PC-3 (cell line): ENCODE data around the gene CACUL1. TPM values are rescaled to one million over a fixed set of nuclear protein-coding genes. Genes with fewer than 3 reads are reported as not detected.

Experiments used
- ATAC-seq: fragments of 200-7000 bp; cut with Tn5 transposase; 2 replicates; pipeline ENCODE4 v1.9.1; 2020; ENCODE audit warnings: mild to moderate bottlenecking, moderate library complexity
- BruUV-seq: library from RNA; stranded (reverse); fragments of 400-500 nt; replicated peaks from 2 replicates; lab custom pipeline; 2021; lab: Mats Ljungman, UMichigan
- CTCF ChIA-PET: fragments of 300-600 bp; sonication (Branson Sonifier 250); formaldehyde crosslinking; loops from one replicate; lab custom pipeline; 2022; ENCODE audit warnings: antibody characterized with exemption; lab: Charles Lee
- POLR2A ChIA-PET: fragments of 300-600 bp; sonication (Branson Sonifier 250); formaldehyde crosslinking; loops from one replicate; lab custom pipeline; 2022; ENCODE audit warnings: antibody characterized with exemption; ENCODE audit not compliant: unreplicated experiment; lab: Charles Lee
- DNase-seq: peaks from one replicate; pipeline ENCODE4 v3.0.0-alpha.2; 2015
- H2AFZ ChIP-seq: fragments of 300-600 bp; sonication (generic); 2 replicates; pipeline ENCODE4 v1.6.0; 2016; ENCODE audit warnings: antibody characterized with exemption, low read length
- H3F3A ChIP-seq: fragments of 300-600 bp; sonication (generic); one replicate; pipeline ENCODE4 v1.6.0; 2017; ENCODE audit warnings: antibody characterized with exemption, low read length, control low read depth, mild to moderate bottlenecking; ENCODE audit not compliant: unreplicated experiment
- H3K27ac ChIP-seq: fragments of 300-600 bp; sonication (generic); 2 replicates; pipeline ENCODE4 v1.5.1; 2016; ENCODE audit warnings: mild to moderate bottlenecking, low read length
- H3K27me3 ChIP-seq: fragments of 300-600 bp; sonication (generic); 2 replicates; pipeline ENCODE4 v1.6.1; 2016; ENCODE audit warnings: low read length, mixed read lengths
- H3K36me3 ChIP-seq: fragments of 300-600 bp; sonication (generic); 2 replicates; pipeline ENCODE4 v1.6.1; 2016; ENCODE audit warnings: low read depth, mixed run types, low read length, mixed read lengths
- H3K4me1 ChIP-seq: fragments of 300-600 bp; sonication (generic); 2 replicates; pipeline ENCODE4 v1.5.1; 2016; ENCODE audit warnings: low read length; ENCODE audit not compliant: insufficient read depth
- H3K4me2 ChIP-seq: fragments of 300-600 bp; sonication (generic); 2 replicates; pipeline ENCODE4 v1.6.0; 2016; ENCODE audit warnings: low read length
- H3K4me3 ChIP-seq: fragments of 300-600 bp; sonication (generic); 2 replicates; pipeline ENCODE4 v1.5.1; 2016; ENCODE audit warnings: mild to moderate bottlenecking, low read length, mixed read lengths
- H3K79me2 ChIP-seq: fragments of 300-600 bp; sonication (generic); 2 replicates; pipeline ENCODE4 v1.6.1; 2017; ENCODE audit warnings: low read length, mixed read lengths
- H3K9ac ChIP-seq: fragments of 300-600 bp; sonication (generic); 2 replicates; pipeline ENCODE4 v1.6.0; 2016; ENCODE audit warnings: mild to moderate bottlenecking, low read length
- H3K9me2 ChIP-seq: fragments of 300-600 bp; sonication (generic); replicated peaks from 2 replicates; pipeline ENCODE4 v1.6.1; 2016; ENCODE audit warnings: mixed run types, low read length, mixed read lengths
- H3K9me3 ChIP-seq: fragments of 300-600 bp; sonication (generic); 2 replicates; pipeline ENCODE4 v1.6.1; 2016; ENCODE audit warnings: low read length, mixed read lengths
- H4K20me1 ChIP-seq: fragments of 300-600 bp; sonication (generic); 2 replicates; pipeline ENCODE4 v1.6.1; 2016; ENCODE audit warnings: low read length, mixed read lengths
- EZH2 ChIP-seq: fragments of 300-600 bp; sonication (generic); IDR thresholded peaks from one replicate; pipeline ENCODE4 v1.6.1; 2017; ENCODE audit warnings: antibody characterized with exemption, mild to moderate bottlenecking, low read length; ENCODE audit not compliant: unreplicated experiment
- EZH2phosphoT487 ChIP-seq: fragments of 300-600 bp; sonication (generic); IDR thresholded peaks from 2 replicates; pipeline ENCODE4 v1.6.1; 2018; ENCODE audit warnings: mild to moderate bottlenecking, antibody characterized with exemption, low read length, borderline replicate concordance
- intact Hi-C: fragments of 100-400 bp; cut with micrococcal nuclease; formaldehyde crosslinking; loops from 2 replicates; pipeline ENCODE4 v1.9.0; 2023
- total RNA-seq: library from RNA; depleted of rRNA; stranded (reverse); fragments of >200 nt; gene quantifications from 2 replicates; pipeline ENCODE4 v1.2.3, GENCODE V29; 2014
- TF ChIP-seq, protein P1 (sequence below): fragments of 300-600 bp; sonication (generic); conservative IDR thresholded peaks from 2 replicates; pipeline ENCODE4 v1.5.1; 2017; ENCODE audit warnings: antibody characterized with exemption, low read depth, mild to moderate bottlenecking, low read length

Gene CACUL1
- total RNA-seq, 1 experiment from 2014 or later, result 27.6 TPM

- no peak overlapping the region for H3K27ac ChIP-seq
- no peaks in the 10 kb centered on the region for H3K27me3 ChIP-seq
- no peak for ATAC-seq
- no peak for DNase-seq
- H3K79me2 ChIP-seq, result peaks cover 96% of the 10 kb centered on the region
- H3K9me2 ChIP-seq, result no peaks in the 10 kb centered on the region
- POLR2A ChIA-PET, result interaction anchor here (0.6 kb wide), 1 partner anchor 436 kb away, joined by 5 read pairs; no protein-coding TSS in a partner anchor
- no peak overlapping the region for H2AFZ ChIP-seq
- H3K9ac ChIP-seq, result no peak overlapping the region
- peaks cover 15% of the 10 kb centered on the region for H3K4me1 ChIP-seq
- H3F3A ChIP-seq, result no peaks in the 10 kb centered on the region
- no peaks in the 10 kb centered on the region for H3K9me3 ChIP-seq
- intact Hi-C loops, result no loop called here
- no peaks in the 10 kb centered on the region for H3K36me3 ChIP-seq
- H3K4me2 ChIP-seq, result peak overlapping the region; percentile 53
- CTCF ChIA-PET, result no interaction called here
- H3K4me3 ChIP-seq, result no peak overlapping the region
- BruUV-seq, result no TSS peak
- TF ChIP-seq, protein P1, sequence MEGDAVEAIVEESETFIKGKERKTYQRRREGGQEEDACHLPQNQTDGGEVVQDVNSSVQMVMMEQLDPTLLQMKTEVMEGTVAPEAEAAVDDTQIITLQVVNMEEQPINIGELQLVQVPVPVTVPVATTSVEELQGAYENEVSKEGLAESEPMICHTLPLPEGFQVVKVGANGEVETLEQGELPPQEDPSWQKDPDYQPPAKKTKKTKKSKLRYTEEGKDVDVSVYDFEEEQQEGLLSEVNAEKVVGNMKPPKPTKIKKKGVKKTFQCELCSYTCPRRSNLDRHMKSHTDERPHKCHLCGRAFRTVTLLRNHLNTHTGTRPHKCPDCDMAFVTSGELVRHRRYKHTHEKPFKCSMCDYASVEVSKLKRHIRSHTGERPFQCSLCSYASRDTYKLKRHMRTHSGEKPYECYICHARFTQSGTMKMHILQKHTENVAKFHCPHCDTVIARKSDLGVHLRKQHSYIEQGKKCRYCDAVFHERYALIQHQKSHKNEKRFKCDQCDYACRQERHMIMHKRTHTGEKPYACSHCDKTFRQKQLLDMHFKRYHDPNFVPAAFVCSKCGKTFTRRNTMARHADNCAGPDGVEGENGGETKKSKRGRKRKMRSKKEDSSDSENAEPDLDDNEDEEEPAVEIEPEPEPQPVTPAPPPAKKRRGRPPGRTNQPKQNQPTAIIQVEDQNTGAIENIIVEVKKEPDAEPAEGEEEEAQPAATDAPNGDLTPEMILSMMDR, result no peak
- no peak for TF ChIP-seq EZH2phosphoT487
- no peak for TF ChIP-seq EZH2
- 0 out of 2 replicates have a peak, but pooled peaks cover 16% of the 10 kb centered on the region for H4K20me1 ChIP-seq
These were observed 12.0 kb downstream of the CACUL1 start for GRCh38 chr10:118742782-118743181.

GRCh38 chr10:118742032-118742431 lies 12.7 kb downstream of the CACUL1 start:
- H3K36me3 ChIP-seq, result no peaks in the 10 kb centered on the region
- H3F3A ChIP-seq, result no peaks in the 10 kb centered on the region
- ATAC-seq (peak; percentile 58), DNase-seq (peak; percentile 47)
- CTCF ChIA-PET, result no interaction called here
- POLR2A ChIA-PET, result no interaction called here
- BruUV-seq, result no TSS peak
- peaks cover 96% of the 10 kb centered on the region for H3K79me2 ChIP-seq
- intact Hi-C loops, result no loop called here
- 0 out of 2 replicates have a peak, but pooled peaks cover 18% of the 10 kb centered on the region for H4K20me1 ChIP-seq
- H3K9me3 ChIP-seq, result no peaks in the 10 kb centered on the region
- no peak overlapping the region; the same call in 1 of the 2 replicates for H3K4me3 ChIP-seq
- no peak overlapping the region for H3K9ac ChIP-seq
- H2AFZ ChIP-seq, result no peak overlapping the region
- no peak overlapping the region; the same call in 1 of the 2 replicates for H3K27ac ChIP-seq
- H3K27me3 ChIP-seq, result no peaks in the 10 kb centered on the region
- no peaks in the 10 kb centered on the region for H3K9me2 ChIP-seq
- TF ChIP-seq EZH2 (no peak), EZH2phosphoT487 (no peak)
- TF ChIP-seq, protein P1, result no peak
- peak overlapping the region; percentile 53 for H3K4me2 ChIP-seq
- peaks cover 15% of the 10 kb centered on the region for H3K4me1 ChIP-seq

GRCh38 chr10:118738406-118738805 lies 16.4 kb downstream of the CACUL1 start:
- H3K4me1 ChIP-seq, result peaks cover 15% of the 10 kb centered on the region
- ChIA-PET CTCF (no interaction called here), POLR2A (no interaction called here)
- H3K9me3 ChIP-seq, result no peaks in the 10 kb centered on the region
- H3F3A ChIP-seq, result no peaks in the 10 kb centered on the region
- no peak for ATAC-seq
- H3K9me2 ChIP-seq, result no peaks in the 10 kb centered on the region
- H3K36me3 ChIP-seq, result no peaks in the 10 kb centered on the region
- BruUV-seq, result no TSS peak
- no peaks in the 10 kb centered on the region for H3K27me3 ChIP-seq
- H3K4me3 ChIP-seq, result no peak overlapping the region
- no peak for DNase-seq
- intact Hi-C loops, result no loop called here
- no peak overlapping the region for H3K9ac ChIP-seq
- no peak for TF ChIP-seq EZH2phosphoT487
- TF ChIP-seq, protein P1, result no peak
- no peak for TF ChIP-seq EZH2
- peaks cover 28% of the 10 kb centered on the region; the same call in 1 of the 2 replicates for H4K20me1 ChIP-seq
- no peak overlapping the region for H3K27ac ChIP-seq
- no peak overlapping the region for H2AFZ ChIP-seq
- no peak overlapping the region for H3K4me2 ChIP-seq
- peaks cover 93% of the 10 kb centered on the region for H3K79me2 ChIP-seq
